Activated T-cell treated with anti-CD3 and anti-CD28 coated beads, Interleukin-2, amount 50 U/mL, for 1 hour (primary cell): Measurements from ENCODE around the gene OR2H1.

Experiments used
- DNase-seq: peaks from one replicate; pipeline ENCODE4 v3.0.0-alpha.2; 2020

Gene OR2H1

GRCh38 chr6:29486577-29486976 lies 29.6 kb downstream of the OR2H1 start:
- no peak for DNase-seq

GRCh38 chr6:29487131-29487530 lies 30.2 kb downstream of the OR2H1 start:
- no peak for DNase-seq

DNA sequence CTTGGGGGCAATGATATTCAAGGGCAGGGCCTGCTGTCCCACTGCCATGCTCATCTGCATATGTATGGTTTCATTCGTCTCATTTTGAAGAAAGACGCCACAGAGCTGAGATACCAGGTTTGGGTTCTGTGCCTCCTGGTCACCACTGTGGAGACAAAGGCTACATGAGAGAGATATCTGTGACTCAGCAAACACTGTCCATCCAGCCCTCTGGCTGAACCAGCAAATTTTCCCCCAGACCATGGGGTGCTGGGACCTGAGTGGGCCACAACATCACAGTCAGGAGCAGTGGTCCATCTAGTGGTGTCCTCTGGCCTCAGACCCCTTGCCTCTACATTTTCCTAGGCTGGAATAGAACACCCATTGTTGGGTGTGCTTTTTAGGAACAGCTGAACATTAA lies 30.7 kb downstream of the OR2H1 start, which contains the start of gene MAS1L:
Gene MAS1L, minus strand, starts transcription at position 297 of the 400 bp plus-strand sequence. Its CDS starts 54 bp downstream, at position 243.
- no peak for DNase-seq

GRCh38 chr6:29488874-29489273 lies 31.9 kb downstream of the OR2H1 start:
- DNase-seq = no peak

DNA sequence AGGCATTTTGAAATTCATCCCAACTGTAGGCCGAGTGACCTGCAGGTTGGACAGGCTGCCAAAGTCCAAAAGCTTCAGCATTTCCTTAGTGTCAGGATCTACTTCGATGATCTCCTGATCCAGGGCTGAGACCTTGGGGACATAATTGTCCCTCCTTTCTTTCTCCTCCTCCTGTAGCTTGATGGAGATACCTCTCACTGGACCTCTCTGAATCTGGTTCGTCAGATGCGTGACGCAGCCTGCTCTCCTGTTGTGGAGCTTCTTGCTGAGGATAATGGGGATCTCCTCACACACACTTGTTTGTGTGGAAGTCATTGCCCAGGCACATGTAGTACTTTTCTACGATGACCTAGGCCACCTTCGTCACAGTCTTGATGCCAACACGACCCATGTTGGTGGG lies 32.3 kb downstream of the OR2H1 start:
- no peak for DNase-seq

DNA sequence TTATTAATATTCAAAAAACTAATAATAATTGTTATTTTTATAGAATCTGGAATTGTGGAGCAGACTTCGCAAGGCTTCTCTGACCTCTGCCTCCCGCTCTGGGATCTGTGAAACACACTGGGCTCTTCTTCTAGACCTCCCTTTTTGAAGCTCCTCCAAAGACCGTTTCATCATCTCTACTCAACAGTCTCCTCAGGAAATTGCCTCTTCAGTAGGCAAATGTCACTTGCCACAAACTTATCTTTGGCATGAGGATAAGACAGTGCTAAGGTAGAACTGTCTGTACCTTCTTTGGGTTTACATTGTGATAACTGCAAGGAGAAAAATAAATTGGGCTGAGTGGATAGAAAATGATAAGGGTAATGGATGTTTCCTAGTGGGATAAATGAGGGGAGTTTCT lies 33.1 kb downstream of the OR2H1 start:
- DNase-seq = no peak

GRCh38 chr6:29490552-29490951 lies 33.6 kb downstream of the OR2H1 start:
- no peak for DNase-seq

DNA sequence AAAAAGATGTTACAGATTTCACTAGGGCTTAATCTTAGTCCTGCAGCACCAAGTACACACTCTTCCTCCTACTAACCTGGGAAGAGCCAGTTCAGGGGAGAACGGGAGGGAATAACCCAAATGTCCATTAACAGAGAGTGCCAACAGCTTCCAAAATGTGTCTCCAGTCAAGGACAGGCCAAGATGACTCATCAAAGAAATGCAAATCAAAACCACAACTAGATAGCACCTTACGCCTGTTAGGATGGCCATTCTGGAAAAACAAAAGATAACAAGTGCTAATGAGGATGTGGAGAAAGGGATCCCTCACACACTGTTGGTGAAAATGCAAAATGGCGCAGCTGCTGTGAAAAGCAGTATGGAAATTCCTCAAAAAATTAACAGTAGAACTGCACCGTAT lies 34.6 kb downstream of the OR2H1 start:
- DNase-seq = no peak

GRCh38 chr6:29493261-29493660 lies 36.3 kb downstream of the OR2H1 start:
- no peak for DNase-seq

DNA sequence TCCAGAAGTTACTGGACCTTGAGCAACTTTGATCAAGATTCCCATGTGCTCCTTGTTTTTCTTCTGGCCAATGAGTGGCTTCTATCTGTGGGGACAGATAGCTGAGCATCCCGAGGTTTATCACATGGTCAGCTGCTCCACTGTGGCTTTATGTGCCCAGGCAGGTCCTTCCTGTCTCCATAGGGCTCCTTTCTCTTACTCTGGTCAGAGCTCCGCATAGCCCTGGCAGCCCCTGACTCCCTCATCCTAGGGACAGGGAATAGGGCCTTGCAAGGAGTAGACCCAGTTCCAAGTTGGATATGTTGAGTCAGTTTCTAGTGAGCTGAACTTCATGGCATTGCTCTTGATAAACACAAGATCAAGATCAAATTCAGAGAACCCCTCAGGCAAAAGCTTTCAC lies 37.2 kb downstream of the OR2H1 start:
- DNase-seq = no peak

- no peak for DNase-seq
Observed at GRCh38 chr6:29495571-29495970, 38.6 kb downstream of the OR2H1 start.

DNA sequence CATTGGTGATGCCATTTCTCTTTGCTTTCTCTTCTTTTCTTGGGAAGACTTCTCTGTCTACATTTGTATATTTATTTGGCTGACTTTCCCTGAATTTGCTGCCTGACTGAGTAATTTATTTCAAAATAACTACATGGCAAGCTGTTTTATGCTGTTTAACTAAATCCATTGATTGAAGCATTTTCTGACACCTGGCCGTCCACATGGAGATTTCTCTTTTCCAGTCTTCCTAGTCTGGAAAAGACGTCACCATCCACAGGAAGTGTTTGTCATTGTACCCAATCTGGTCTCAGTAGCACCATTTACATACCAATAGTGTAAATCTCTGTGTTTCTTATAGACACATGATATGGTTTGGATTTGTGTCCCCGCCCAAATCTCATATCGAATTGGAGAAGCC lies 40.0 kb downstream of the OR2H1 start:
- no peak for DNase-seq

DNA sequence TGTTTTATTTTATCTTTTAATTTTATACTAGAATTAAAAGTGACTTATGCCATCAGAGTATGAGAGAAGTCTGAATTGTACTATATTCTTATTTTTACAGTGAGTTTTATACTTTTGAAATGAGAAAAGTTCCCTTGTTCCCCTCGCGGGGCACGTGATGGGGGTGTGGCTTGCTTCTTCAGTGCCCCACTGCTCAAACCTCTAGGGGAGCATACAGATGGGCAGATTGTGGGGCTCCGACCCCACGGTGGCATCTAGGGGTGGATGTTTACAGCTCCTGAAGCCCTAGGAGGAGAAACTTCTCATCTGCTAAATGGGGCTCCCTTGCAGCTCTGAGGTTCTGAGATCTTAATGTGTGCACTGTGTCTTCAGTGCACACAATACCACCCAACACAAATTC lies 42.7 kb downstream of the OR2H1 start:
- no peak for DNase-seq

- no peak for DNase-seq
Observed at GRCh38 chr6:29500594-29500993, 43.6 kb downstream of the OR2H1 start.

DNA sequence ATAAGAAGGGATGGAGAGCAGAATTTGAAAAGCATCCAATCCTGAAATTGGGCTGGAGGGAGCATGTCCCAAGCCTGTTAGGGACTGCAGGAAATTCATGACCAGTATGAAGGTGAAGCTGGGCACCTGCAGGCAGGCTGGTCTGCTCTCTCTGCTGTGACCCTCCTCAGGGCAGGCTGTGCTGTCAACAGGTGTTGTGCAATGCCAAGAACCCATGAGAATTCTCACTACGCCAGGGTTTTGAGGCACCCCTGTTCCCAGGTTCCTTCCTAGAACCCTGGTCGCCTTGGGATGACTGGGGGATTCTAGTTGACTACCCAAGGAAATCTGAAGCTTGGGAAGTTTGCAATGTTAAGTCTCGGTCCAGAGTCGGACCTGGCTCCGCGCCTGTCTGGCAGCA lies 44.2 kb downstream of the OR2H1 start:
- no peak for DNase-seq

- DNase-seq = no peak
Observed at GRCh38 chr6:29502181-29502580, 45.2 kb downstream of the OR2H1 start.

- DNase-seq = no peak
Observed at GRCh38 chr6:29502597-29502996, 45.6 kb downstream of the OR2H1 start.

DNA sequence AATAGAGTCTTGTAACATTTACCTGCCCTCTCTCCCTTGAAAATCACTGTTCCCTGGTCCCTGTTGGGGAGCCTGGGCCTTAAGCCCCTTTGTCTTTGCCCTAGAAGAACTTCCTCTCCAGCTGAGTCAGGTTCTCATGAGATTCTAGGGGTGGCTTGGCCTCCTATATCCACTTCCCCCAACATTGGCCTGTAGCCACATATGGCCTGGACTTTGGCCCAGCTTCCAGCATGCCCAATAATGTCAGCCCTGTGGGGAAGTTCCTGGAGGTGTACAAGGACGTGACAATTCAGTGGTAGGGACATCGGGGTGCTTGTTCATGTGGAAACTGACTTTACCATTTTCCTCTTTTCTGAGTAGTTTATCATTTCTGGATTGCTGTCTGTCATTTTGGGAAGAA lies 48.0 kb downstream of the OR2H1 start:
- DNase-seq = no peak

- no peak for DNase-seq
Observed at GRCh38 chr6:29505808-29506207, 48.9 kb downstream of the OR2H1 start.

DNA sequence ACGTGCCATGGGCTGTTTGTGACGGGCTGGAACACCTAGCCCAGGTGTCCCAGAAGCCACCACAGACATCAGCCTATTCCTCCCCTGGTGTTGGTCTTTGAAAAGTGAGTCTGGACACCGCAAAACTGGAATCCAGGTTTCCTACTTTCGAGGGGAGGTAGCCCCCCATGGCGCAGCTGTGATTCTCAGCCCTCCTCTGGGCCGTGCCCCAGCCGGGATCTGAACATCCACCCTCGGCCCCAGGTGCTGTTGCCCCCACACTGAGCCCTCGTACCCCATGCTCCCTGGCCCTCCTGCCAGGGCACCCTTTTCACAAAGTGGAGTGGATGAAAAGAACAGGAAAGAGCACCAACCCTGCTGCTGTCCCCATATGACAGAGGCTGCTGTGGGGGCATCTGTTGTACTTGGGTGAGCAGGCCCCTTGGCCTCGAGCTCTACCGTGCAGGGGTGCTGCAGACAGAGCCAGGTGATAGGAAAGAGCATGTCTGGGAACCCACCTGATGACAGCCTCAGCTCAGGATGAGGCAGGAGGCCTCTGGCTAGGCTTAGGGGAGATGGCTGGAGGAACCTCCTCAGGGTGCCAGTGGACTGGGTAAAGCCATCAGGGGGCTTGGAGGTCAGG lies 49.6 kb downstream of the OR2H1 start:
- no peak for DNase-seq

- no peak for DNase-seq
Observed at GRCh38 chr6:29507319-29507718, 50.4 kb downstream of the OR2H1 start.

- no peak for DNase-seq
Observed at GRCh38 chr6:29509239-29509638, 52.3 kb downstream of the OR2H1 start.

- no peak for DNase-seq
Observed at GRCh38 chr6:29509711-29510110, 52.8 kb downstream of the OR2H1 start.

GRCh38 chr6:29510202-29510601 lies 53.2 kb downstream of the OR2H1 start:
- DNase-seq = no peak

GRCh38 chr6:29510746-29511300 lies 53.9 kb downstream of the OR2H1 start:
- no peak for DNase-seq
